ENCODE measurements around the gene ALDH1A1.

DNA sequence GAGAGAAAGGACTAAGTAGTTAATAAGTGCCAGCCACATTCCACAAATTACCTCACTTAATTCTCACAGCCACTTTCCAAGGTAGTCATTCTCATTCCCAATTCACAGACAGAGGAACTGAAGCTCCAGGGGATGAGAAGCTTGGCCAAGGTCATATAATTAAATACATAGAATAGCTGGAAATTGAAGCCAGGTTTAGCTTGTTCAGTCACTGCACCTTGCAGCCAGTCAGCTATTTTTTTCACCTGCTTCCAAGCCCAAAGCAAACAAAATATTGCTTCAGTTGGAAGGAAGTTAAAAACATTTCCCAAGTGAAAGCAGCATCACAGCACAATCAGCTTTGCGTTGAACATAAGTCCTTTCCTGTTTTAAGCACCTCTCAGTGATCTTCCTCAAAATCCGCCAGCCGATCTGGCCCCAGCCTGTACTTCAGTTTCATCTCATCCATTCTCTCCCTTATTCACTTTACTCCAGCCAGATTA is 4.8 kb downstream of the ALDH1A1 start:
- TF ChIP-seq CTCF (conservative IDR thresholded peaks at IDR 0.05; ENCODE audit: low read depth, low read length) (no peak), EZH2 (IDR thresholded peaks at IDR 0.05; ENCODE audit: borderline replicate concordance, low read depth, low read length, poor library complexity, severe bottlenecking) (no peak)
